Measurements from ENCODE around the gene TMEM130. TPM values are rescaled to one million over a fixed set of nuclear protein-coding genes. Genes with fewer than 3 reads are reported as not detected.

TMEM130 gene
- total and polyA plus RNA-seq, 2 experiments from 2014 or later, result 1.5 to 2.0 TPM

GRCh38 chr7:98800996-98801395 is 68.8 kb downstream of the TMEM130 start:
- no peak overlapping the region for H3K4me2 ChIP-seq
- ATAC-seq (no peak), DNase-seq (ENCODE audit: low spot score) (no peak)
- Mint-ChIP-seq H3K4me1 (no peaks in the 10 kb centered on the region), H3K27ac (no peak overlapping the region), H3K4me3 (no peak overlapping the region), H3K36me3 (ENCODE audit: low read depth) (no peaks in the 10 kb centered on the region; the same call in 2 of the 3 replicates), H3K27me3 (ENCODE audit: insufficient read depth, low read depth, poor library complexity) (peaks cover 6% of the 10 kb centered on the region), H3K9me3 (peaks cover 12% of the 10 kb centered on the region; the same call in 2 of the 3 replicates)
- H3K79me2 ChIP-seq (replicated peaks; ENCODE audit: insufficient read depth), result no peaks in the 10 kb centered on the region
- TF ChIP-seq JUNB (IDR thresholded peaks at IDR 0.05; ENCODE audit: unreplicated experiment), result no peak
- no peak for TF ChIP-seq ZNF114 (CRISPR knock-in tag; IDR thresholded peaks at IDR 0.05)
- TF ChIP-seq ETS1 (IDR thresholded peaks at IDR 0.05), result no peak
- TF ChIP-seq ZNF331 (CRISPR knock-in tag; IDR thresholded peaks at IDR 0.05; ENCODE audit: low read depth), result peak; percentile 92
- TF ChIP-seq POLR2AphosphoS5 (IDR thresholded peaks at IDR 0.05; ENCODE audit: low read depth), result no peak
- H3K4me1 ChIP-seq (ENCODE audit: insufficient read depth), result no peaks in the 10 kb centered on the region
- H3K27ac ChIP-seq (ENCODE audit: low read depth), result no peak overlapping the region
- no peaks in the 10 kb centered on the region for H4K20me1 ChIP-seq (replicated peaks; ENCODE audit: insufficient read depth)
- H2AFZ ChIP-seq, result no peak overlapping the region
- no peak overlapping the region for H3K4me3 ChIP-seq
- no peaks in the 10 kb centered on the region for H3F3A ChIP-seq (replicated peaks; ENCODE audit: low read depth)
- H3K27me3 ChIP-seq (ENCODE audit: insufficient read depth), result no peaks in the 10 kb centered on the region
- no peaks in the 10 kb centered on the region for H3K36me3 ChIP-seq (ENCODE audit: insufficient read depth)
- H3K9me2 ChIP-seq (ENCODE audit: insufficient read depth), result no peaks in the 10 kb centered on the region

DNA sequence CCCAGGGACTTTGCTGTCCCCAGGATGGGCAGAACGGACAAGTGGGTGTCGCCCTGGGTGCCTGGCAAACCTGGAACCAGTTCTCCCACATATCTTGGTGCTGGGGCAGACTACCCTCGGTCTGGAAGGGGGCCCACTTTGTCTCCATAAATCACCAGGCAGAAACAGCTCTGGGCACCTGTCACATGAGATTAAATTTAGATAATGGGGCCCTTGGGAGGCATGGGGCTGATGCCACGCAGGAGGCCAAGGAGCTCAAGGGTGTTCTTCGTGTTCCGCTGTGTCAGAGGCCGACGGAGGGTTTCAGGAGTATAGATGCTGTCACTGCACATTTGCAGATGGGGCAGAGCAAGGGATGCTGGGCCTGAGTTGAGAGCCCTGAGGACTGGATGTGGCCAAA is 72.7 kb downstream of the TMEM130 start:
- H3K4me2 ChIP-seq, result no peak overlapping the region
- H3K4me1 Mint-ChIP-seq, result no peaks in the 10 kb centered on the region
- H3F3A ChIP-seq (replicated peaks; ENCODE audit: low read depth), result no peaks in the 10 kb centered on the region
- no peaks in the 10 kb centered on the region; the same call in 2 of the 3 replicates for H3K36me3 Mint-ChIP-seq (ENCODE audit: low read depth)
- H3K27me3 ChIP-seq (ENCODE audit: insufficient read depth), result no peaks in the 10 kb centered on the region
- no peak overlapping the region for H3K27ac ChIP-seq (ENCODE audit: low read depth)
- no peak for ATAC-seq
- no peaks in the 10 kb centered on the region for H3K79me2 ChIP-seq (replicated peaks; ENCODE audit: insufficient read depth)
- no peak overlapping the region for H3K27ac Mint-ChIP-seq
- H2AFZ ChIP-seq, result no peak overlapping the region
- H3K36me3 ChIP-seq (ENCODE audit: insufficient read depth), result no peaks in the 10 kb centered on the region
- H4K20me1 ChIP-seq (replicated peaks; ENCODE audit: insufficient read depth), result no peaks in the 10 kb centered on the region
- H3K9me2 ChIP-seq (ENCODE audit: insufficient read depth), result no peaks in the 10 kb centered on the region
- H3K4me3 ChIP-seq, result no peak overlapping the region
- H3K4me1 ChIP-seq (ENCODE audit: insufficient read depth), result no peaks in the 10 kb centered on the region
- H3K27me3 Mint-ChIP-seq (ENCODE audit: insufficient read depth, low read depth, poor library complexity), result peaks cover 6% of the 10 kb centered on the region
- H3K4me3 Mint-ChIP-seq, result no peak overlapping the region
- no peak for DNase-seq (ENCODE audit: low spot score)
- H3K9me3 Mint-ChIP-seq, result peaks cover 15% of the 10 kb centered on the region
- TF ChIP-seq ZNF114 (CRISPR knock-in tag; IDR thresholded peaks at IDR 0.05) (no peak), EZH2phosphoT487 (IDR thresholded peaks at IDR 0.05; ENCODE audit: unreplicated experiment) (no peak), STAT1 (IDR thresholded peaks at IDR 0.05; ENCODE audit: unreplicated experiment) (no peak), CREB1 (CRISPR knock-in tag; IDR thresholded peaks at IDR 0.05; ENCODE audit: low read depth) (no peak), JUNB (IDR thresholded peaks at IDR 0.05; ENCODE audit: unreplicated experiment) (no peak), REST (IDR thresholded peaks at IDR 0.05; ENCODE audit: unreplicated experiment) (no peak), CTCF (conservative IDR thresholded peaks at IDR 0.05; ENCODE audit: low read depth in 2 of 2) (no peak), POLR2AphosphoS5 (IDR thresholded peaks at IDR 0.05; ENCODE audit: low read depth) (no peak), EZH2 (IDR thresholded peaks at IDR 0.05; ENCODE audit: low read depth, unreplicated experiment) (no peak), ZNF331 (CRISPR knock-in tag; IDR thresholded peaks at IDR 0.05; ENCODE audit: low read depth) (no peak)
